HG02642 (cell line): ENCODE data around the gene RELL1.

Source experiments
- ATAC-seq: cut with Tn5 transposase; IDR thresholded peaks from one replicate; pipeline ENCODE4 v1.9.1; 2021; ENCODE audit warnings: mild to moderate bottlenecking; ENCODE audit not compliant: unreplicated experiment, poor library complexity

RELL1 gene

DNA sequence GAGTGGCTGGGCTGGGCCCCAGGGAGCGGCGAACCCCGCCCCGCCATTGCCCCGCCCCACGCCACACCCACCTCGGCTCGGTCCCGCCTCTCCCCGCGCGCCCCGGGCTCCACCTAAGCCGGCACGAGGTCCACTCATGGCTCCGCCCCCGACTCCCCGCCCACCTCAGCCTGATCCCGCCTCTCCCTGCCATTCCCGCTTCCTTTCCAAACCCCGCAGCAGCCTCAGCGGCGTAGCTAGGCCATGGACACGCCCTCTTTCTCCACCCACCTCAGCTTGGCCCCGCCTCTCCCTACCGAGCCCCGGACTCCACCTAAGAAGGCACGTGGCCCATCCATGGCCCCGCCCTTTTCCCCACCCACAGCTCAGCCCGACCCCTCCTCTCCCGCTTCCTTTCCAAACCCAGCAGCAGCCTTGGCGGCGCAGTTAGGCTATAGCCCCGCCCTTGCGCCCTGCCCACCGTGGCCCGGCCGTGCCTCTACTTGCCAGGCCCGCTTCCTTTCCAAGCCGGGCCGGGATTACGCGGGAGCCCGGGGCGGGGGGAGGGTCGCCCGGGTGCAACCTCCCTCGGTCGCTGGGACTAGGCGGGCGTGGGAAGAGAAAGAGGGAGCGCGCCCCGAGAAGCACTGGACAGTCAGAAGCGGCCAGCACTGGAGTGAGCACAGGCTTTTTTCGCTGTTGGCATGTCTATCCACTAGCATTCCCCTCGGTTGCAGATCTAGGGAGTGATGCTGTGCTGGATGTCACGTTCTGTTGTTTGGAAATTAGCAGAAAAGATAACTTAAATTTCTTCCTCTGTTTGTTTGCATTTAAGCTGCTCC, at the start of gene RELL1:
TSS of gene RELL1 (minus strand) at position 4 of the 821 bp plus-strand sequence. CDS start 89 bp downstream, outside the sequence.
- peak; percentile 84 for ATAC-seq

- no peak for ATAC-seq
Observed at GRCh38 chr4:37735578-37735977, 49.4 kb upstream of the RELL1 start.

DNA sequence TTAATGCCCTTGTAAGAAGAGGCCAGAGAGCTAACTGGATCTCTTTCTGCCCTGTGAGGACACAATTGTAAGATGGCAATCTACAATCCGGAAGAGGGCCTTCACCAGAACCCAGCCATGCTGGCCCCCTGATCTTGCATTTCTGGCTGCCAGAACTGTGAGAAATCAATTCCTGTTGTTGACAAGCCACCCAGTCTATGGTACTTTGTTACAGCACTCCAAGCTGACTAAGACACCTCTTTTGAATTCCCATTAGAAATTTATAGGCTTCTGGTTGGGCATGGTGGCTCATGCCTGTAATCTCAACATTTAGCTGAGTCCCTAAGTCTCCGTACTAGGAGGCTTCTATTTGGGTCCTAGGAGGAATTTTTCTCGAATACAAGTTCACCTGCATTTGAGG, 48.8 kb upstream of the RELL1 start:
- no peak for ATAC-seq

DNA sequence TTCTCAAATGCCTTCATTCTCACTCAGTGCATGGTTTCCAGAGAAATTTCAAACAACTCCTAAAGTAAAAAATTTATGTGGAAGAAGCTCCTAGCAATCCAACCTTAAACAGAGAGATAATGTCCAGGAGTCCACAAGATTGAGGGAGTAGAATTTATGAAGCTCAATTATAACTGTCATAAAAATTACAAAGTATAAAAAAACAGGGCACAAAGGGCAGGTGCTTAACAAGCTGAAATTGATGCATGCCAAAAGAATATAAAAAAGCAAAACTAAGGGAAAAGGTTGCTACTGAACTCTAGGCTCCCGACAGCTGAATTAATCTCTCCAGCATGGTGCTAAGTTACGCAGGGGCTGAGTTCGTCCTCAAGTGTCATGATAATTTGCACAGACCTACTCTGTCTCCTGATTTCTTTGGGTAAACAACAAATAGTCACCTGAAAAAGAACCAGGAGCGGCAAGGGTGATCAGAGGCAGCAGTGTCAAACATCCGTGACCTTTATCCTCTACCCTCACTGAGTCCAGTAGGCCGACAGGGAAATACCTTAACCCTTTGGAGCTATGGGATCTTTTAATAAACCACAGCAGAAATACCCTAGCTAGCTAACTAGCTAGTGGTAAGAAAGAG, 47.2 kb upstream of the RELL1 start:
- no peak for ATAC-seq

DNA sequence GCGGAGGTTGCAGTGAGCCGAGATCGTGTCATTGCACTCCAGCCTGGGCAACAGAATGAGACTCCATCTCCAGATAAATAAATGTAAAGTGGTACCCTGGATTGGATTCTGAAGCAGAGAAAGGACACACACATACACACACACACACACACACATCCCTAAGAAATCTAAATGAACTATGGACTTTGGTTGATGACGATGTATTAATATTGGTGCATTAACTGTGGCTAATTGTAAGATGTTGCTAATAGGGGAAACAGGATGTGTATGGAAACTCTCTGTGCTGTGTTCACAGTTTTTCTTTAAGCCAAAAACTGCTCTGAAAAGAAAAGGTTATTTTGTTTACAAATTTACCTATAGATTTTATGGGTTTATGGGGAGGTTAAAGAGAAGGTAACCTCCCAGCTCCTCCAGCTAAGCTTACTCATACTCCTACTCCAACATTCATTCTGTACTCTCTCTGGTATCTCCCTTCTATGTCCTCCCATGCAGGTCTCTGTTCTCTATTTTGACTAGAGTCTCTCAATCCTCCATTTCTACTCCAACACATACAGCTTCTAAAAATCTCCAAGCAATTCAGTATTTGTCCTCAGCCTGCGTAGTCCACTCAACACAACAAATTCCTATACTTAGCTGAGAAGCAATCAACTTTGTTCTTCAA, 46.5 kb upstream of the RELL1 start:
- peak; percentile 86 for ATAC-seq

DNA sequence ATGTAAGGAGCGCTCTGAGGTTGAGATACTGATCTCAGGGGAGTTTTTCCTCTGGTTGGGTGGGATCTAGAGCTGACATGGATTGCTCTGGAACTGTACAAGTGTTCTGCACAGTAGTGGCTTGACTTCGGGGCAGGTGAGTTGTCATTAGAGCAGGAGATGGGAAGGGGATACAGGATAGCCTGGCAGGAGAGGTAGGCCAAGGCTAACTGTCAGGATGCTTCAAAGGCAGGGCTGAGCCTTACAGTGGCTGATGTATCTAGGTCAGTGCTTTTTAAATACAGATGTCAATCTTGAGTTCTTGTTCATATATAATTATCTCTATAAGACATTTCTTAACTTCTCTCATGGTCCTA, 43.5 kb upstream of the RELL1 start:
- no peak for ATAC-seq

GRCh38 chr4:37728064-37728463, 41.9 kb upstream of the RELL1 start:
- no peak for ATAC-seq

DNA sequence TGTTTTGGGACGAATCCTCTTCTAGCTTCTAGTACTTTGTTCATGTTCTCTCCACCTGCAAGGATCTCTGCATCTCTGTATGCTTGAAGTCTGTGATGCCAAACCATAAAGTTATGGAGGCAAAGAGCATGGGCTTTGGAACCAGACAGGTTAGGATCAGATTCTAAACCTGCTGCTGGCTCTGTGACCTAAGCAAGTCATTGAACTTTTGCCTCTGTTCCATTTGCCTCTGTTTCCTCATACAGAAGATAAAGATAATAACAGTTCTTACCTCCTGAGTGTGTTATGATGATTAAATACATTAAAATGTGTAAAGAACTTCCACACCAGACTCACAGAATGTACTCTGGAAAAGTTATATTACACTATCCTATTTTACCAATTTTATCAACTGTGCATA, 41.5 kb upstream of the RELL1 start:
- ATAC-seq, result no peak

DNA sequence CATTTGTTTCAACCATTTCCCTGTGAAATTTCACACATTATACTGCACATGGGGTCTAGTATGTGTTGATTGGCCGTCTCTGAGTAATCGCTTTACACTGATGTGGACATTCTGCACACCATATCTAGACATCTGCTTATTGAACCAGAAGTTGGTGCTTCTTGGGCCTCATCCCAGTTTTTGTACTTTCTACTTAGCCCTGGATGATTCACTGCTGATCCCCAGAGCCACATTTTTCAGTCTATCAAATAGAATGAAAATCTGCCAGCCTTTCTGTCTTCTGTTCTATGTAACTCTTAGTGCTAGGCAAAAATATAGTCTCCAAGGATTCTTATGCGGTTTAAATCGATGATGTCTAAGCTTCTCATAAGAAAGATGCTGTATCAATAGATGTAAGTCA, 40.5 kb upstream of the RELL1 start:
- ATAC-seq, result no peak

DNA sequence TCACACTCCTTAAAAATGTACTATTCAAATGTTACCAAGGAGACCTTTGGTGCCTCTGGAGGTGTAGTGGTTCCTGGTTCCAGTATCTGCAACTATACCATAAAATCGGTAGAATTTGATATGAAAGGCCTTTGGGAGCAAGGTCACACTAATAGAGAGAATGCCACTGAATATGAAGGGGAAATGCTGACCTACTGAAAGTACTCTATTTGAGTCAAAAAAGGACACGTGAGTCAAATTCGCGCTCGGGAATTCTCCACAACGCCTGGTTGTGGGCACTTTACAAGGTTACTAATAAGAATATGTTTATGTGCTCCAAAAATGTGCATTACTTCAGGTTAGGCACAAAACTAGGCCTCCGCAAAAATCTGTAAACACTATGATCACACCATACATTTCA, 39.5 kb upstream of the RELL1 start:
- ATAC-seq, result peak; percentile 68

DNA sequence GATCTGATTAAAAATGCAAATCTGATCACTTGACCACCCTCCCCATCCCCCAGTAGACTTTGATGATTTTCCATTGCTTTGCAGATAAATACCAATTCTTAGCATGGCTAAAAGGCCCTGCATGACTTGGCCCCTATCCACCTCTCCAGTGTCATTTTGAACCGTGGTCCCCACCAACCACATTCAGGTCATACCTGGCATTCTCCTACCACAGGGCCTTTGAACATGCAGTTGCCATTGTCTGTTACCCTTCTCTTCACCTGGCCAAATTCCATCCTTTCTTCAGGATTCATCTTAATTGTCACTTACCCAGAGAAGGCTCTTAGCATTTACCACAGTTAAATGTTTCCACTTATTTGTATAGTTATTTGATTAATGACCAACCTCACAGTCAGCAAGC, 36.9 kb upstream of the RELL1 start:
- no peak for ATAC-seq

- ATAC-seq, result no peak
Observed at GRCh38 chr4:37721995-37722638, 35.9 kb upstream of the RELL1 start.

GRCh38 chr4:37719021-37719420, 32.8 kb upstream of the RELL1 start:
- no peak for ATAC-seq

GRCh38 chr4:37717576-37717975, 31.4 kb upstream of the RELL1 start:
- no peak for ATAC-seq

DNA sequence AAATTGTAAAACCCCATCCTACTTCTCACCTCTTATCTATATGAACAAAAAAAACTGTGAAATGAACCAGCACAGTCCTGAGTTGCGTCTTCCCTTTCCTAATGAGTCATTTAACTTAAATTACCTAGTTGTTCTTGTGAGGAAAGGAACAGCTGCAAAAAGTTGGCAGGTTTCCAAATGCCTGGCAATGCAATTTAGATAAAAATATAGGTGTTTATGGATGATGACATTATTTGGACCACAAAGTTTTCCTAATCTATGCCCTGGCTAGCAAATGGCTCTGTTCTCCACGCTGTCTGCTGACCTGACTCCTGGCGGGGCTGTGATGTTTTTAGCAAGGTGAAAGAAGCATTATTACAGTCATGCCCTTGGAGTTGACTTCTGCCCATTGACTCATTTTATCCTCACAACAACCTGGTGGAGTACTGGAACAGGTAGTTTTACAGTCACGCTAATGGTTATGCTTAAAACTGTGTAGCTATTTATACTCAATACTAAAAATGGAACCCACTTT, 29.8 kb upstream of the RELL1 start:
- peak; percentile 84 for ATAC-seq

- no peak for ATAC-seq
Observed at GRCh38 chr4:37710491-37710890, 24.3 kb upstream of the RELL1 start.

DNA sequence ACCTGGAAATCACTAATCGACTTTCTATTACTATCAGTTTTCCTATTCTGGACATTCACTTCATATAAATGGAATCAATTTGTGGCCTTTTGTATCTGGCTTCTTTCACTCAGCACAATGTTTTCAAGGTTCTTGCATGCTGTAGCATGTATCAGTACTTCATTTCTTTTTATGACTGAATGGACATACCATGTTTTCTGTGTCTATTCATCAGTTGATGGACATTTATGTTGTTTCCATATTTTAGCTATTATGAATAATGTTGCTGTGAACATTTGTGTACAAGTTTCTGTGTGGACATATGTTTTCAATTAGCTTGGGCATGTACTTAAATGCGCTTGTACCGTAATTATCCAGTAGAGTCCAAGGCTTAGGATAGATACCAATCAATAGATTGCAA, 19.9 kb upstream of the RELL1 start:
- ATAC-seq, result no peak

GRCh38 chr4:37705571-37705970, 19.4 kb upstream of the RELL1 start:
- ATAC-seq, result no peak

DNA sequence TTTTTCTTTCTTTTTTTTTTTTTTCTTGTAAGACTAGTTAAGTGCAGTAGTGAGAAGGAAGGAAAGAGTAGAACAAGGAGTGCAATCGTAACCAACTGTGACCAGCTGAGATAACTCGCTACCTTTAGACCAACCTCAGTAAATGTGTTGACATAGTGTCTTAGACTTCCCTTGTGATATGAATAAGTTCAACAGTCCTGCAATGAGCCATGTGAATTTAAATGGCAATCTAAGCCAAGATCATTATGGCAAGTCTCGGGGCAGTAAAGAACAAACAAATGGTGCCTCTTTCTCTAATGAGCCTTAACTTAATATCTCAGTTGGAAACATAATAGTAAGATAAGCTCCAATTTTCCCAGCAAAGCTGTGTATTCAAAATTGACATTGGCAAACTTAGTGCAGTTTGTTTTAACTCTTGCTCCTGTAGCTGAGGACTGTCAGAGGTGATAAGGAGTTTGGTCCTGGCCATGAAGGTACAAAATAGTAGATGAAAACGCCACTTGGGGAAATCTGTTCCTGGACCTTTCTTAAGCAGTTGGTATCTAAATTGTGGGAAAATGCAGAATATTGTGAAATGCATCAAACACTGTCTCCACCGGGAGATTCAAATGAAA, 13.8 kb upstream of the RELL1 start:
- no peak for ATAC-seq

DNA sequence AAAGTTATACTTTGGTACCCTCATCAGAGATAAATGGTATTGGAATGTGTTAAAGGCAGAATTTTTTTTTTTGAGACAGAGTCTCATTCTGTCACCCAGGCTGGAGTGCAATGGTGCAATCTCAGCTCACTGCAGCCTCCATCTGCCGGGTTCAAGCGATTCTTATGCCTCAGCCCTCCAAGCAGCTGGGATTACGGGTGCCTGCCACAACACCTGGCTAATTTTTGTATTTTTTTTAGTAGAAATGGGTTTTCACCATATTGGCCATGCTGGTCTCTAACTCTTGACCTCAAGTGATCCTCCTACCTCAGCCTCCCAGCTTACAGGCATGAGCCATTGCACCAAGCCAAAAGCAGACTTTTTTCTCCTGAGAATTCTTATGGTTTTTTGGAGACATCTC, 11.4 kb upstream of the RELL1 start:
- no peak for ATAC-seq
